Fibroblast of skin of abdomen (primary cell): ENCODE measurements around the gene NANP.
"Not testable (repeated sequence)": the region's sequence is repeated elsewhere in the genome, so short reads cannot be mapped to it uniquely, and the experiment has no call there.

Source experiments
- DNase-seq: peaks from one replicate; pipeline ENCODE4 v3.0.0-alpha.2; 2013

NANP gene

DNA sequence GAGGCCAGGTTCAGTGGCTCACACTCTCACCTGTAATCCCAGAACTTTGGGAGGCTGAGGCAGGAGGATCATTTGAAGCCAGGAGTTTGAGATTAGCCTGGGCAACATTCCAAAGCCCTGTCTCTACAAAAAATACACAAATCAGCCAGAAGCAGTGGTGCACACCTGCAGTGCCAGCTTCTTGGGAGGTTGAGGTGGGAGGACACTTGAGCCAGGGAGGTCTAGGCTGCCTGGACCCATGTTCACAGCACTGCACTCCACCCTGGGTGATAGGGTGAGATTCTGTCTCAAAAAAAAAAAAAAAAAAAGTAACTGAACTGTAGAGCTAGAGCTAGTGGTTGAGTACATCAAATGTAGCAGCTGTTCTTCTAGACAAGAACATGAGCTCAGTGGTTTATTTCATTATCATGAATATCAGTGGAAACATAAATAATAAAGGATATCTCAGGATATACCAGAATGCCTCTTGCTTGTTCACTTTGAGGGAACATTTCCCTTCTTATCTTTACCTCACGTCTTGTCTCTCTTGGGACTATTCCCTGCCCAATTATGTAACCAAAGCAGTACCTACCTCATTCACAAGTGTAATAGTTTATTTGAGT lies 17.6 kb downstream of the NANP start:
- DNase-seq, result no peak

DNA sequence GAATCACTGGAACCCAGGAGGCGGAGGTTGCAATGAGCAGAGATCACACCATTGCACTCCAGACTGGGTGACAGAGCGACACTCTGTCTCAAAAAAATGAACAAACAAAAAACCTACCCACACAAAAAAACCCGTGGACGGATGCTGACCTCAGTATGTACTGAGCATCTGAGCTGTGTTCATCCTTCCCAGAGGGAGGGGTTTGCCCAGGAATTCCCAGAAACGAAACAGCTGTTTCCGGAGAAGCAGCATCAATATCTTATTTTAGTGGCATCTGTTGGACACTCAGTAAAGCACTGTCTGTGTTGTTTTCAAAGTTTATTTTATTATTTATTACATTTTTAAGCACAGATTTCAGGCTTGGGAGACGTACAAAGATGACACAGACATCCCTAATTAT lies 18.7 kb downstream of the NANP start:
- DNase-seq, result no peak

DNA sequence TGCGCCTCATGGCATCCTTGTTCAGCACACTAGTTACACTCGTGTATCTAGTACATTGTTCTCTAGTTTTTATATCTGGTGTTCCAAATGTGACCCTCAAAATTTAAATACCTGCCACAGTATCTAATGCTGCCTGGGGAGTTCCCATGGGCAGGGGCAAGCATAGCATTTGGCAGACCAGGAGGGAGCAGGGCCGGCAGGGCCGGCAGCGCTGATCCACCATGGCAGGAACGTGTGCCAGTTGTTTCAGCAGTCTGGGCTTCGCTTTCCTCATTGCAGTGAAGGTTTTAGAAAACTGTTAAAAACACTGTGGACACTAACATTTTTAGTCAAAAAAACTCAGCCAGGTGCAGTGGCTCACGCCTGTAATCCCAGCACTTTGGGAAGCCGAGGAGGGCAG lies 19.2 kb downstream of the NANP start:
- DNase-seq, result no peak

DNA sequence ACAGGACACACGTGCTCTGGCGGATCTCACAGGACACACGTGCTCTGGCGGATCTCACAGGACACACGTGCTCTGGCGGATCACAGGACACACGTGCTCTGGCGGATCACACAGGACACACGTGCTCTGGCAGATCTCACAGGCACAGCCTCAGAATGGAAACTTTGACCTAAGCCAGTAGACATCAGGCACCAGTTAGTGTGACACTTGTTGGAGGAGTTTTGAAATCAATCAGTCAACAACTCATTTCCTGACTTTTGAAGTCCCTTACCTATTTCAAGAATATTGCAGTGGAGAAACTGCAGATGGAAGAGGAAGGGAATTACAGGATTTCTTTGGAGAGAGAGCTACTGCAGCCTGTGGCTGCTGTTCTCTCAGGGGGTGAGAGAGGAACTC lies 20.9 kb downstream of the NANP start:
- not testable (repeated sequence) for DNase-seq

DNA sequence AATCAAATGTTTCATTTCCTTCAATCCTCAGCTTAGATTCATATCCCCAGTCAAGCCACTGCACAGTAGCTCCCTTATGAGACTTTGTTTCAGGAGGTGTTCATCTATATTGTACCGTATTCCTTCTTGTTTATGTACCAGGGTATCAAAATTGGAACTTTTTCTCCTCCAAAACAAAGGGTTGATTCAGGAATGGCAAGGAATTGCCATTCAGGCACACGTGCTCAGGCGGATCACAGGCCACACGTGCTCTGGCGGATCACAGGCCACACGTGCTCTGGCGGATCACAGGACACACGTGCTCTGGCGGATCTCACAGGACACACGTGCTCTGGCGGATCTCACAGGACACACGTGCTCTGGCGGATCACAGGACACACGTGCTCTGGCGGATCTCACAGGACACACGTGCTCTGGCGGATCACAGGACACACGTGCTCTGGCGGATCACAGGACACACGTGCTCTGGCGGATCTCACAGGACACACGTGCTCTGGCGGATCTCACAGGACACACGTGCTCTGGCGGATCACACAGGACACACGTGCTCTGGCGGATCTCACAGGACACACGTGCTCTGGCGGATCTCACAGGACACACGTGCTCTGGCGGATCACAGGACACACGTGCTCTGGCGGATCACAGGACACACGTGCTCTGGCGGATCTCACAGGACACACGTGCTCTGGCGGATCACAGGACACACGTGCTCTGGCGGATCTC lies 21.5 kb downstream of the NANP start:
- not testable (repeated sequence) for DNase-seq

DNA sequence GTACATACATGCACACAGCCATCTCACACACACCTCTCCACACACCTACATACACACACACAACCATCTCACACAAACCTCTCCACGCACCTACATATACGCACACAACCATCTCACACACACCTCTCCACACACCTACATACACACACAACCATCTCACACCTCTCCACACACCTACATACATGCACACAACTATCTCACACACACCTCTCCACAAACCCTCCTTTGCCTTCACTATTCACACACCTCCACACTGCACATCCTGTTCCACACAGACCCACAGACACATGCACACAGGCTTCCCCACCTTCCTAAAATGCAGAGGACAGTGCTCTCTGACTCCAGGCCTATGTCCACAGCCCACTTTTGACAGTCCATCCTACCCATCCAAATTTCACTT lies 22.2 kb downstream of the NANP start:
- DNase-seq, result no peak

DNA sequence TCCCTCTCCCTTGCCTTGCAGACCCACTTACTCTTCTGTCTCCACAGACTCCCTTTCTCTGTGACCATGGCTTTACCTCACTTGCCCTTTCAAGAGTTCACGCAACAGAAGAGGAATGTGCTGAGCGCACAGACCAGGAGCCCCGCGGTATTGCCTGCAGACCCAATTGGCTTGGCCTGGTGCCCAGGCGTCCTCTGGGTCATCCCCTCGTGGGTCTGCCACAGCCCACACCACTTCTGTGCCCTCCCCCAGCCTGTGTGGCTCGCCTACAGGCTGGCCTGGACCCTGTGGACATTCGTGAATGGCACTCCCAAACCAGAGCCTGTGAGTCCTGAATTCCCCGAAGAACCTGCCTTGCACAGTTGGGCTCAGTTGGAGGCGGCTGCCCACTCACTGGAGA lies 23.2 kb downstream of the NANP start:
- DNase-seq, result no peak

DNA sequence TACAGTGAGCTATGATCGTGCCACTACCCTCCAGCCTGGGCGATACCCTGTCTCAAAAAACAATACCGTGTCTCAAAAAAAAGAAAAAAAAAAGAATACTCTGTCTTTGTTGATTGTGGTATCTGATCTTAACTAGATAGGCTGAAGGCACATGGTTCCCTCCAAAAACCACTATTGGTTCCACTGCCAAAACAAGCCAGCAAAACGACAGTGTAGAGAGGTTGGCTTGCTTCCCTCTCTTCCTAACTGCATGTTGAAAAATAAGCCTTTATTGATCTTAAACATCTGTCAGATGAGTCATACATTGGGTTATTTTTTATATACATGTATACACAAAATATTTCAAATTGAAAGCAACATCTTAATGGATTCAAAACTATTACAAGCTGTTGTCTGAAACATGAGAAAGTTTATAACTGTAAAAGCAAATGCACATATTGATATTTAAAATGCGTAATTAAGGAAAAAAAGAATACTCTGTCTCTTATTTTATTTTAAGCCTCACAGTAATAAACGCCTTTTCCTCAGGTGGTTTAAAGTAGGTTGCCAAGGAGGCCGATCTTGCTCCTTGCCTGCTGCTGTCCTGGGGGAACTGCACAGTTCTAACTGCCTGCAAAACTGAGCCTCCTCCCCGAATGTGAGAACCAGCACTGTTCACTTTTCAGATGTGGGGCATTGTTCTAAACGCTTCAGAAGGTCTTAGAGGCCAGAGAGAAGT lies 31.5 kb downstream of the NANP start:
- no peak for DNase-seq

DNA sequence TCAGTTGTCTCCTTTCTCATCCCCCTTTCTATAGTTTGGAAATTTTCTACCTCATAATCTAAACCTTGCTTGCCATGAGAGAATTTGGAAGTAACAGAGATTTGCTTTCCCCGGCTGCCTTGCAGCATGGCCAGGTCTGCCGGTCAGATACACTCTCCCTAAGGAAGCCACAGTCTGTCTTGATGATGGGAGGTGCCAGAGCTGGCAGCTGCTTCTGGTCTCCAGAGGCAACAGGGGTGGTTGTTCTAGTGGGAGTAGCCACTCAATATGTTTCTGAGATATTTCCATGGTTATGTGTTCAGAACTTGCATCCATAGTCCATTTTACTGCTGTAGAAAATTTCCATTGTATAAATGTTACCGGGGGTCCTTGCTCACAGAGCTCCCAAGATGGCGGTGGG lies 33.0 kb downstream of the NANP start:
- DNase-seq, result not testable (repeated sequence)

DNA sequence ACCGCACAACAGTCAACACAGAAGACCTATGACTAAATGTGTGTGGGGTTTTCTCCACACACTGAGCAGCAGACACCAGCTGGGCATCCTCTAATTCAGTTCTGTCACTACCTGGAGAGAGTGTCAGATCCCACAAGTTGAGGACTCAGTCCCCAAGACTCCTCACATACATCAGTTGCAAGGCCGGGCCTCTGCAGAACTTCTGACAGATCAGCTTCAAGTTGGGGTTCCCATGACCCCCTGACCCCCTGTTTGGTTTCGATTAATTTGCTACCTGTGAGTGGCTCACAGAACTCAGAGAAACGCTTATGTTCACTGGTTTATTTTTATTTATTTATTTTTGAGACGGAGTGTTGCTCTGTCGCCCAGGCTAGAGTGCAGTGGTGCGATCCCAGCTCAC lies 35.3 kb downstream of the NANP start:
- DNase-seq, result no peak

DNA sequence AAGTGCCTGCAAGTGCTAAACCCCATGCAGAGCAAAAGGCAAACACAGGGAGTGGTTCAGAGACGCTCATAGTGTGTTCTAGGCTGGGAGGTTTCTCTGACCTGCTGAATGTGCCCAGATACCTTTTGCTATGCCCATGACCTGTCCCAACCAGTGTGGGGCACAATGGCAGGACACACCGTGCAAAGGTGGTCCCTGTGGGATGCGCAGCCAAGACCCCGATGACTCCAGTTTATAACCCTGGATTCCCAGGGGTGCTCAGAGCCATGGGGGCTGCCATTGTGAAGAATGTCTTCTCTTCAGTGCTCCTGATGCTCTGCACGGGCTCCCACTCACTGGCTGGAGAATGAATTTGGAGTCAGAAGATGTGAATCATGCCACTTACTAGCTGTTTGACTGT lies 36.3 kb downstream of the NANP start:
- DNase-seq, result no peak

DNA sequence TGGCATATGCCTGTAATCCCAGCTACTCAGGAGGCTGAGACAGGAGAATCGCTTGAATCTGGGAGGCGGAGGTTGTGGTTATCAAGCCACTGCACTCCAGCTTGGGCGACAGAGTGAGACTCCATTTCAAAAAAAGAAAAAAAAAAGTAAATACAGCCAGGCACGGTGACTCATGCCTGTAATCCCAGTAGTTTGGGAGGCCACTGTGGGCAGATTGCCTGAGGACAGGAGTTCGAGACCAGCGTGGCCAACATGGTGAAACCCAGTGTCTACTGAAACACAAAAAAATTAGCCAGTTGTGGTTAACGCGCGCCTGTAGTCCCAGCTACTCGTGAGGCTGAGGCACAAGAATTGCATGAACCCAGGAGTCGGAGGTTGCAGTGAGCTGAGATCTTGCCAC lies 36.9 kb downstream of the NANP start:
- DNase-seq, result peak; percentile 10

DNA sequence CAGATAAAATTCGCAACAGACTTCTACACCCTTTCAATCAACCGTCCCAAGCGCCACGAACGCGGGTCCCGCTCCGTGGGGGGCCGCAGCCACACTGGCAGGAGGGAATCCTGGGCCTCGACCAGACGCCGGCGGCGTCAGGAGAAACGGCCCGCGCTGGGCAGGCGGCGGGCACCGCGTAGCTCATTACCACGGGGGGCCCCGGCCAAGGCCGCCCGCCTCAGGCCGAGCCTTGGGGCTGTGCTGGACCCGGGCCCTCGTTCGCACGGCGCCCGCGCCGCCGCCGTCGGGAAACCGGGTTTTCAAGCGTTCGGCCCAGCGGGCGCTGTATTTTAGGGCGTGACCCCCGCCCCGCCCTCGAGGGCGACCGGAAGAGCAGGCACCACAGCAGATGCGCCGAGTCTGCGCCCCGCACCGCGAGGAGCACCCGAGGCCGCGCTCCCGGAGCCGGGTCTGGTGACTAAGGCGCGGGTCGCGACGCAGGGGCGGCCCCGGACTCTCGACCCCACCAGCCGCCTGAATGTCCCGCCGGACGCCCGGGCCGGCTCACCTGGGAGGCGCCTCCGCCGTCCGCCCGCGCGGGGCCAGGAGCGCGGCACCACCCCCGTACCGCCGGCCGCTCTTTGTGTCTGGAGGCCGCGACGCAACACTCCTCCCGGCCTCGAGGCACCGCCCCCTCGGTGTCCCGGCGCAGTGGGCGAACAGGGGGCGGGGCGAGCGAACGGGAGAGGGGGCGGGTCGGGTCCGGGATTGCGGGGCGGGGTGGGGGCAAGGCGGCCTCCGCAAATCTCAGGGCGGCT lies 38.7 kb downstream of the NANP start, which contains the start of gene NINL:
Gene NINL (minus strand): TSS at position 627 of the 800 bp plus-strand sequence. CDS start 58,944 bp downstream, outside the sequence.
- peak; percentile 78 for DNase-seq

DNA sequence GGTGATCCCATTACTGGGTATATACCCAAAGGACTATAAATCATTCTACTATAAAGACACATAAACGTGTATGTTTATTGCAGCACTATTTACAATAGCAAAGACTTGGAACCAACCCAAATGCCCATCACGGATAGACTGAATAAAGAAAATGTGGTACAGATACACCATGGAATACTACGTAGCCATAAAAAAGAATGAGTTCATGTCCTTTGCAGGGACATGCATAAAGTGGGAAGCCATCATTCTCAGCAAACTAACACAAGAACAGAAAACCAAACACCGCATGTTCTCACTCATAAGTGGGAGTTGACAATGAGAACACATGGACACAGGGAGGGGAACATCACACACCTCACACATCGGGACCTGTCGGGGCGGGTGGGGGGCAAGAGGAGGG lies 40.2 kb downstream of the NANP start:
- not testable (repeated sequence) for DNase-seq

DNA sequence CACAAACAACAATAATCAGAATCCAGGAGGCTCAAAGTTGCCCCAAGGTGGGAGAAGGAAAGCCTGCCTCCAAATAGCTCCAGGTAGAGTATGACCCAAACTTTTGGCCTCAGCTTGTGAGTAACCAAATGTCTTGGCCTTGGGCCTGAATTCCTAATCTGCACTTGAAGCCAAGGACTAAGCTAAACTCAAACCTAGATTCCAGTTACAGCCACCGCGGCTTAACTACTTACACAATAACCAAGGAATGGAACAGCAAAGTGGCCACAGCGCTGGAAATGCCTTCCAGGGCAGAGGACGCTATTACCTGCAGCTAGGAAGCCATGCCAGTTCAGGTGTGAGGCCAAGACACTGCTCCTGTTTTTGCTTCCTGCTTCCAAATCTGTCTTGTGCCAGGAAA lies 43.1 kb downstream of the NANP start:
- DNase-seq, result peak; percentile 13

DNA sequence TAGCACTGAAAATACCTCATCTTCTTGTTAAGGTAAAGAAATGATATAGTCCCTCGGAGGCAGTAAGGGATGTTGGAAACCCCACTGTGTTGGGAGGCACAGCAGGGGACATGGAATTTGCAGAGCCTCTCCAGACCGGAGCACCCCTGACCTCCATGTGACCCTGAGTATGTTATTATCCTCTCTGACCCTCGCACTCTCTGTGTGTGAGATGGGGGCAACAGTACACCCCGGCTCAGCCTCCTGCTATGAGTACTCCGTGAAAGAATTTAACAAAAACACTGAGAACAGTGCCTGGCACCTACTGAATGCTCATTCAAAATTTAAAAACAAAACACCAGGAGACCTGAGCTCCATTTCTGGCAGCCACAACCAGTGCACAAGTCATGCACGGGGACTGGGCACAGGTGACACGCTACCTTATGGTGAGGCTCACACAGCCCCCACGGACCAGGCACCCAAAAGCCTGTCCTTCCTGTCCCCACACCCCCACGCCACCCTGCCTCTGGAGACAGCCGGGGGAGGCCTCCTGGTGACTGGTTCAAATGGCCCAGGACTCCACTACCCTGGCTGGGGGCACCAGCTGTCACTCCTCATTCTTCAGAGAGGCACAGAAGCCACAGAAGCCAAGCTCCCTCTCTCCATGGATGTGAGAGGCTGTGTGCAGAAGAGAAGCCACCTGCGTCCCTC lies 44.6 kb downstream of the NANP start:
- no peak for DNase-seq

DNA sequence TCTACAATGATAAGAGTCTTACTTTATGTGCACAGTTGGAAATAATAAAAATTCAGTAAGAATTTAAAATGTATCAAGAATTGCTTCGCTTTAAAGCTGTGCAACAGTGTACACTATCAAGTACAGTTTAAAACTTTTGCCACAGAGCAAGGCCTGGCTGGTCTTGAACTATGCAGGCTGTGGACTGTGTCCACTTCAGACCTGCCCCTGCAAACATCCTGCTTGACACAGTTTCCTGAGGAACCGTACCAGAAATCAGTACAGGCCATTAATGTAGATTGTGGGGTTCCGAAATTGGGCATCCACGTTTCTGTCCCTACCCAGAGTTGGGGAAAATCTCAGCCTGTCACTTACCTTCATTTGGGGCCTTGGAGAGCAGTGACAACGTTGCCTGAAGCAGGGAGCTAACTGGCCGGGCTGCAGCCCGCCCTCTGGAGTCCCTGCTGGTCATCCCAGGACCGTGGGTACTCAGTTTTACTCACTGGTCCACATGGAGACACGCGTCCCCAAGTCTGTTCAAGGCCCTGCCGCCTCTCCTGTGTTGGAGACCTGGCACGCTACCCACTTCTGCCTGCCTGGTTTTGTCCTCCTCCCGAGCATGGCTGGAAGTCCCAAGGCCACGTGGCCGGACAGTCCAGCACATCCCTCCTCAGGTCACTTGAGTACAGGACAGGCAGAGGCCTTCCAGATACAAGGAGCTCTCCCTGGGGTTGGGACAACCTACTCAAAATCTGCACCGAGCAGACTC lies 46.9 kb downstream of the NANP start:
- DNase-seq, result no peak

DNA sequence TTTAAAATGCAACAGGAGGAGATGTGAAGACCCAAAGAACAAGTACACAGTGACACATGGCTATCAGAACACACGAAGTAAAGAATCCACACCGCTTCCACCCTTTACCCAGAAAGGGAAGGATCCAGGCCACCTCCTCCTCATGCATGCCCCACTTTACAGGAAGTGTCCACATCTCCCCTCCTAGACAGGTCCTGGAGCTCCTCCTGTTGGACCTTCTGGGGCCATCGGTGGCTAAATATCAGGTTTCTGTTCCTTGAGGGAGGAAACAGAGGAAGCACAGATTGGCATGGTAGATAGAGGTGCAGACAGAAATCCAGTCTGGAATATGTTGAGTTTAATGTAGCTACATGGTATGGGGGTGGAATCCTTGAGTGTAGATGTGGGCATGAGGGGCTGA lies 49.4 kb downstream of the NANP start:
- peak; percentile 20 for DNase-seq

DNA sequence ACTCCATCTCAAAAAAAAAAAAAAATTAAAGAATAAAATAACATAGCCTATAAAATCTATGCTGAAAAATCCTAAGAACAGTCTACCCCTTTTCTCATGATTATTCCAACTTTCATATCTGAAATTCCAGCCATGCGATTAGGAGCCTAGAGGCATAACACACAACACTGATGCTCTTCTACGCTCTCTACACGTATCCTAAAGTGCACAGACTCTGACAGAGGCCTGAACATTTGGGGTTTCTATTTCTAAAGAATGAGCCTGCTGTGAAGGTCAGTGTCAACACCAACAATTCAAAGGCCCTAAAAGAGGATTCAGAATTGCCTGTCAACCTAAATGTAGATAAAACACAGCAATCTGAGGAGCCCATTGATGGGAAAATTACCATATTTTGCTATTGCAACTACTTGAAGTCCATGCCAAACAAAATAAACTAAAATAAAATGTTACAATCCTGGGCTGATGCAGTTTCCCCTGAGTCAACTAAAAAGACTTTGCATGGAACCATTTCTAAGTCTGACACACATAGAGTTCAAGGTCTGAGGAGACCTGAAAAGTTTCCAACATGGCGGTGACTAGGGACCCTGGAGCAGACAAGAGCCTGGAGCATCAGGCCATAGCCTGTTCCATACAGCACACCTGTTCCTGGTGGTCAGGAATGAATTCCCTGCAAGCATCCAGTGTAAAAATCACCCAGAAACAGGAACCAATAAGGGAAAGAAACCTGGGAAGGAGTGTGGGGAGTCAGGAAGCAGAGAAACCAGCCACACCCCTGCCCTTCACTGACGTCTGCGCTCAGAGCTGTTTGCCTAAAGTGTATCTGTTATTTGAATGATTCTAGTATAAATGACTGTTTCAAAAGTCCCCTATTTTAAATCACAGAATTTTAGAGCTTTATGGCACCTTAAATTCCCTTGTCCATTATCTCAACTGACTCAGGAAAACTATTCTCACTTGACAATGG lies 50.2 kb downstream of the NANP start:
- peak; percentile 30 for DNase-seq

DNA sequence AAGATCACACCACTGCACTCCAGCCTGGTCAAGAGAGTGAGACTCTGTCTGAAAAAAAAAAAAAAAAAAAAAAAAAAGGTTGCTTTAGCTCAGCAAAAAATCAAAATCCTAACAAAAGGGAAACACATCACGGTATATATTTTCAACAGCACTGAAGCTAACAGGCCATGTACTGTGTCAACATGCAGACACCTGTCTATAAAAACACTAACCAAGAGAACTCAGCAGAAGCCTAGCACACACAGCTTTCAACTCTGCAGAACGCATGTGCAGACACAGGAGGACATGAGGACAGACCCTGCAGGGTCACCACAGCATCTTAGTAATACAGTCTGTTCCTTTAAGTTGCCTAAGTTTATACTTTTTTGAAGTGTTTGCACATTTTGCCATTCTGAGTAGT lies 52.0 kb downstream of the NANP start:
- DNase-seq, result no peak
